Mesothelial cell of epicardium (in vitro differentiated cells): ENCODE data around the gene GALNT2. TPM values are rescaled to one million over a fixed set of nuclear protein-coding genes. Genes with fewer than 3 reads are reported as not detected.

Experiments used
- DNase-seq, 2 experiments: peaks; one replicate each; pipeline ENCODE4 v3.0.0; 2021; ENCODE audit warnings: low spot score in 2 of 2; ENCODE audit not compliant: unreplicated experiment in 2 of 2
- H3K27ac Mint-ChIP-seq: 2 replicates; pipeline ENCODE4 v1.8.0; 2021; ENCODE audit warnings: mixed read lengths
- H3K27me3 Mint-ChIP-seq: 2 replicates; pipeline ENCODE4 v1.8.0; 2021; ENCODE audit warnings: low read depth, mixed read lengths
- H3K36me3 Mint-ChIP-seq: 2 replicates; pipeline ENCODE4 v1.8.0; 2021; ENCODE audit warnings: mixed read lengths
- H3K4me1 Mint-ChIP-seq: 2 replicates; pipeline ENCODE4 v1.8.0; 2021; ENCODE audit warnings: mixed read lengths
- H3K4me3 Mint-ChIP-seq: 2 replicates; pipeline ENCODE4 v1.8.0; 2021; ENCODE audit warnings: mild to moderate bottlenecking, moderate library complexity, mixed read lengths
- H3K9me3 Mint-ChIP-seq: 2 replicates; pipeline ENCODE4 v1.8.0; 2021; ENCODE audit warnings: mixed read lengths
- CTCF ChIP-seq: fragments of 200-600 bp; sonication (generic); IDR thresholded peaks from one replicate; pipeline ENCODE4 v1.5.0; 2021; ENCODE audit warnings: antibody characterized with exemption; ENCODE audit not compliant: unreplicated experiment
- total RNA-seq: library from RNA; stranded (reverse); gene quantifications from 3 replicates; pipeline ENCODE4 v1.2.1, GENCODE V29; 2021

GALNT2 gene
- total RNA-seq, 1 donor from 2014 or later: 48.3 TPM

GRCh38 chr1:230194525-230194924, 127.5 kb downstream of the GALNT2 start:
- H3K4me1 Mint-ChIP-seq: peaks cover 15% of the 10 kb centered on the region
- H3K9me3 Mint-ChIP-seq: no peaks in the 10 kb centered on the region
- H3K27me3 Mint-ChIP-seq: no peaks in the 10 kb centered on the region
- H3K36me3 Mint-ChIP-seq: no peaks in the 10 kb centered on the region
- TF ChIP-seq CTCF: no peak
- no peak overlapping the region for H3K27ac Mint-ChIP-seq
- DNase-seq: no peak
- H3K4me3 Mint-ChIP-seq: no peak overlapping the region

GRCh38 chr1:230195199-230195598, 128.2 kb downstream of the GALNT2 start:
- H3K4me1 Mint-ChIP-seq: peaks cover 15% of the 10 kb centered on the region
- no peak overlapping the region for H3K27ac Mint-ChIP-seq
- TF ChIP-seq CTCF: no peak
- H3K27me3 Mint-ChIP-seq: no peaks in the 10 kb centered on the region
- no peaks in the 10 kb centered on the region for H3K36me3 Mint-ChIP-seq
- no peaks in the 10 kb centered on the region for H3K9me3 Mint-ChIP-seq
- DNase-seq: no peak
- no peak overlapping the region for H3K4me3 Mint-ChIP-seq

- Mint-ChIP-seq H3K9me3 (no peaks in the 10 kb centered on the region), H3K4me3 (no peak overlapping the region), H3K27ac (no peak overlapping the region), H3K27me3 (no peaks in the 10 kb centered on the region), H3K36me3 (no peaks in the 10 kb centered on the region), H3K4me1 (peaks cover 14% of the 10 kb centered on the region)
- no peak for TF ChIP-seq CTCF
- no peak for DNase-seq
Observed at GRCh38 chr1:230196077-230196476, 129.0 kb downstream of the GALNT2 start.

GRCh38 chr1:230197644-230198567, 130.9 kb downstream of the GALNT2 start:
- H3K4me3 Mint-ChIP-seq: no peak overlapping the region
- H3K4me1 Mint-ChIP-seq: peaks cover 9% of the 10 kb centered on the region
- no peaks in the 10 kb centered on the region for H3K9me3 Mint-ChIP-seq
- H3K27me3 Mint-ChIP-seq: no peaks in the 10 kb centered on the region
- DNase-seq: no peak
- no peak overlapping the region for H3K27ac Mint-ChIP-seq
- no peaks in the 10 kb centered on the region for H3K36me3 Mint-ChIP-seq
- TF ChIP-seq CTCF: no peak

GRCh38 chr1:230199034-230199433, 132.0 kb downstream of the GALNT2 start:
- TF ChIP-seq CTCF: no peak
- Mint-ChIP-seq H3K27ac (no peak overlapping the region), H3K9me3 (no peaks in the 10 kb centered on the region), H3K4me1 (peaks cover 5% of the 10 kb centered on the region), H3K4me3 (no peak overlapping the region), H3K36me3 (peaks cover 5% of the 10 kb centered on the region), H3K27me3 (no peaks in the 10 kb centered on the region)
- no peak for DNase-seq
